Mesendoderm (in vitro differentiated cells): ENCODE measurements around the gene CAMSAP2.

Experiments
- DNase-seq: peaks from one replicate; pipeline ENCODE4 v3.0.0; 2013
- H2AK5ac ChIP-seq: 2 replicates; pipeline ENCODE4 v1.6.1; 2013; ENCODE audit warnings: low read length, inconsistent platforms
- H2BK120ac ChIP-seq: 2 replicates; pipeline ENCODE4 v1.6.1; 2013; ENCODE audit warnings: low read depth, mild to moderate bottlenecking, low read length, moderate library complexity, mixed read lengths
- H2BK15ac ChIP-seq: replicated peaks from 2 replicates; pipeline ENCODE4 v1.6.1; 2013; ENCODE audit warnings: low read depth, mild to moderate bottlenecking, moderate library complexity
- H2BK5ac ChIP-seq: 2 replicates; pipeline ENCODE4 v1.6.1; 2013; ENCODE audit warnings: low read length, inconsistent platforms
- H3K18ac ChIP-seq: 2 replicates; pipeline ENCODE4 v1.6.1; 2013; ENCODE audit warnings: mild to moderate bottlenecking, low read length, mixed read lengths
- H3K23ac ChIP-seq: one replicate; pipeline ENCODE4 v1.6.1; 2013; ENCODE audit warnings: low read length
- H3K27ac ChIP-seq: 2 replicates; pipeline ENCODE4 v1.5.1; 2013; ENCODE audit warnings: low read depth, mild to moderate bottlenecking, inconsistent platforms, low read length, moderate library complexity
- H3K27me3 ChIP-seq: 2 replicates; pipeline ENCODE4 v1.6.1; 2013; ENCODE audit warnings: low read length, control low read depth, mild to moderate bottlenecking, inconsistent platforms; ENCODE audit not compliant: insufficient read depth, poor library complexity
- H3K36me3 ChIP-seq: 2 replicates; pipeline ENCODE4 v1.6.1; 2013; ENCODE audit warnings: low read length, inconsistent platforms; ENCODE audit not compliant: control insufficient read depth, insufficient read depth
- H3K4ac ChIP-seq: one replicate; pipeline ENCODE4 v1.6.1; 2013; ENCODE audit warnings: low read depth, mild to moderate bottlenecking, low read length, moderate library complexity
- H3K4me1 ChIP-seq: 2 replicates; pipeline ENCODE4 v1.6.1; 2013; ENCODE audit warnings: low read depth, low read length, inconsistent platforms; ENCODE audit not compliant: control insufficient read depth
- H3K4me2 ChIP-seq: 2 replicates; pipeline ENCODE4 v1.6.1; 2013; ENCODE audit warnings: low read length
- H3K4me3 ChIP-seq: 2 replicates; pipeline ENCODE4 v1.5.1; 2013; ENCODE audit warnings: mild to moderate bottlenecking, low read length
- H3K56ac ChIP-seq: one replicate; pipeline ENCODE4 v1.6.1; 2013; ENCODE audit warnings: low read length
- H3K79me1 ChIP-seq: 2 replicates; pipeline ENCODE4 v1.6.1; 2013; ENCODE audit warnings: low read length, inconsistent platforms
- H3K79me2 ChIP-seq: 2 replicates; pipeline ENCODE4 v1.6.1; 2013; ENCODE audit warnings: mild to moderate bottlenecking, low read length; ENCODE audit not compliant: control insufficient read depth, insufficient read depth
- H3K9ac ChIP-seq: 2 replicates; pipeline ENCODE4 v1.6.1; 2013; ENCODE audit warnings: low read length, inconsistent platforms
- H4K5ac ChIP-seq: one replicate; pipeline ENCODE4 v1.6.1; 2013; ENCODE audit warnings: low read length
- H4K8ac ChIP-seq: one replicate; pipeline ENCODE4 v1.6.1; 2013; ENCODE audit warnings: low read depth, mild to moderate bottlenecking, control low read depth, low read length, moderate library complexity
- WGBS: extraction: QIAGEN DNeasy Blood & Tissue Kit; methylation state at CpG from one replicate; pipeline ENCODE4 v1.1.7; 2013; ENCODE audit warnings: low lambda C conversion rate, missing lambda C conversion rate; ENCODE audit not compliant: insufficient coverage; ENCODE audit errors: extremely low coverage; 5-methylcytosine and 5-hydroxymethylcytosine counted together

CAMSAP2 gene

DNA sequence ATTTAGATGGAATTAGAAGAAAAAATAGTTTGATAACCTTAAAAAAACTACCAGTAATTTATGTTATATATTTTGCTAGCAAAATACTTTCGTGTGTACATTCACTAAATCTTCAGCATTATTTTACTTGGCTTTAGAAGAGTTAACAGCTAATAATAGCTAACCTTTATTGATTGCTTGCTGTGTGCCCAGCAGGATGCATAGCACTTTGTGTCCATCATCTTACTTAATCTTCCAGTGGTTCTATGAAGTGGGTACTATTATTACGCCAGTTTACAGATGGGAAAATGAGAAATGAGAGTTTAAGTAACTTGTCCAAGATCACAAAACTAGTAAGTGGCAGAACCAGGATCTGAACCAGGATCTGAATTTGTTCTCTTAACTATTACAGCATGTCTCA, 92.4 kb downstream of the CAMSAP2 start:
- Histone ChIP-seq H3K27ac (no peak overlapping the region), H3K36me3 (no peaks in the 10 kb centered on the region), H2BK5ac (no peak overlapping the region), H3K4me2 (no peak overlapping the region), H2AK5ac (no peak overlapping the region), H3K18ac (no peak overlapping the region), H3K23ac (no peak overlapping the region), H3K79me2 (no peaks in the 10 kb centered on the region), H4K5ac (no peak overlapping the region), H3K27me3 (no peaks in the 10 kb centered on the region), H3K4ac (no peak overlapping the region), H2BK120ac (no peak overlapping the region), H3K79me1 (peaks cover 1% of the 10 kb centered on the region), H2BK15ac (no peak overlapping the region), H3K9ac (no peak overlapping the region), H3K4me3 (no peak overlapping the region), H3K56ac (no peak overlapping the region), H4K8ac (no peak overlapping the region), H3K4me1 (no peaks in the 10 kb centered on the region)
- no peak for DNase-seq
- WGBS, result no CpG with 5 or more reads among the region's 2 CpGs

- H3K18ac ChIP-seq, result no peak overlapping the region
- no peak overlapping the region for H3K9ac ChIP-seq
- H3K79me1 ChIP-seq, result peaks cover 1% of the 10 kb centered on the region
- H4K8ac ChIP-seq, result no peak overlapping the region
- H3K4ac ChIP-seq, result no peak overlapping the region
- no peaks in the 10 kb centered on the region for H3K4me1 ChIP-seq
- no peak overlapping the region for H3K4me2 ChIP-seq
- no peaks in the 10 kb centered on the region for H3K79me2 ChIP-seq
- H3K56ac ChIP-seq, result no peak overlapping the region
- H3K27me3 ChIP-seq, result no peaks in the 10 kb centered on the region
- no peak for DNase-seq
- H3K23ac ChIP-seq, result no peak overlapping the region
- H2BK120ac ChIP-seq, result no peak overlapping the region
- no peaks in the 10 kb centered on the region for H3K36me3 ChIP-seq
- no peak overlapping the region for H2BK5ac ChIP-seq
- H4K5ac ChIP-seq, result no peak overlapping the region
- H3K27ac ChIP-seq, result no peak overlapping the region
- no peak overlapping the region for H2AK5ac ChIP-seq
- no peak overlapping the region for H2BK15ac ChIP-seq
- H3K4me3 ChIP-seq, result no peak overlapping the region
- no CpG with 5 or more reads among the region's 5 CpGs for WGBS
These were observed 95.7 kb downstream of the CAMSAP2 start for GRCh38 chr1:200834383-200834782.

DNA sequence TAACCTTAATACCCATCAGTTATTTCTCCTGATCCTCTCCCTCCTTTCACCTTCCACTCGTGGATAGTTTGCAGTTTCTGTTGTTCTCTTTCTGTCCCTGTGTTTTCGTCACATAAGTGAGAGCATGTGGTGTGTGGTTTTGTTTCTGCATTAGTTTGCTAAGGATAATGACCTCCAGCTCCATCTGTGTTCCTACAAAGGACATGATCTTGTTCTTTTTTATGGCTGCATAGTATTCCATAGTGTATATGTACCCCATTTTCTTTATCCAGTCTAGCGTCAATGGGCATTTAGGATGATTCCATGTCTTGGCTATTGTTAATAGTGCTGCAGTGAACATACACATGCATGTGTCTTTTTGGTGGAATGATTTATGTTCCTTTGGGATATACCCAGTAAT, 97.5 kb downstream of the CAMSAP2 start:
- Histone ChIP-seq H4K5ac (no peak overlapping the region), H3K36me3 (no peaks in the 10 kb centered on the region), H3K4me2 (no peak overlapping the region), H3K4me3 (no peak overlapping the region), H2BK5ac (no peak overlapping the region), H3K79me1 (no peaks in the 10 kb centered on the region), H3K4ac (no peak overlapping the region), H3K79me2 (no peaks in the 10 kb centered on the region), H3K27ac (no peak overlapping the region), H2BK15ac (no peak overlapping the region), H2AK5ac (no peak overlapping the region), H3K56ac (no peak overlapping the region), H4K8ac (no peak overlapping the region), H3K23ac (no peak overlapping the region), H2BK120ac (no peak overlapping the region), H3K9ac (no peak overlapping the region), H3K18ac (no peak overlapping the region), H3K4me1 (no peaks in the 10 kb centered on the region), H3K27me3 (no peaks in the 10 kb centered on the region)
- DNase-seq, result no peak
- WGBS, result no CpG with 5 or more reads among the region's 3 CpGs

DNA sequence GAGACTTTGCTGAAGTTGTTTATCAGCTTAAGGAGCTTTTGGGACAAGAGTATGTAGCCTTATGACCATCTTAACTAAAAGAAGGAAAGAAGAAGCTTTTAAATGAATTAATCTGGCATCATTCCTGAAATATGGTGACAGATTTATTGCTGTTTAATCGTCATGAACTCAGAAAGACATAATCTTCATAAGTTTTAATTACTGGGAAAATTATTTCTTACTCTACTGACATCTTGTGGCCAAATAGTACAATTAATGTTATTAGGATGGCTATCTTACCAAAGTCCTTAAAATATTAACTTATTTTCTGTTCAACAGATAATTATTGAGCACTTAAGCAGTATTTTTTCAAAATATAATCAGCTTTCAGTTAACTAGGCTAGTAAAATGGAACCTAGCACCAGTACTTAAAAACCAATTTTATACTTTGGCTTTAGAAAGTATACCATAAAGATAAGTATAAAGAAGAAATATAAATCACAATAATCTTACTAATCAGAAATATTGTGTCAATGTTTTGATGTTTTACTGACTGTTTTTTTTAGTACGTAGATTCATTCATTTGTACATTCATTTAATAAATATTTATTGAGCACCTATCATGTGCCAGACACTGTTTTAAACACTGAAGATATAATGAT, 99.4 kb downstream of the CAMSAP2 start:
- Histone ChIP-seq H3K9ac (no peak overlapping the region), H2BK120ac (no peak overlapping the region), H3K18ac (no peak overlapping the region), H3K4me3 (no peak overlapping the region), H3K79me1 (no peaks in the 10 kb centered on the region), H3K4me1 (no peaks in the 10 kb centered on the region), H3K23ac (no peak overlapping the region), H3K56ac (no peak overlapping the region), H3K4me2 (no peak overlapping the region), H3K27me3 (no peaks in the 10 kb centered on the region), H3K36me3 (no peaks in the 10 kb centered on the region), H3K79me2 (no peaks in the 10 kb centered on the region), H4K5ac (no peak overlapping the region), H2BK15ac (no peak overlapping the region), H3K4ac (no peak overlapping the region), H4K8ac (no peak overlapping the region), H3K27ac (no peak overlapping the region), H2BK5ac (no peak overlapping the region), H2AK5ac (no peak overlapping the region)
- no CpG with 5 or more reads among the region's 2 CpGs for whole genome bisulfite sequencing
- no peak for DNase-seq

DNA sequence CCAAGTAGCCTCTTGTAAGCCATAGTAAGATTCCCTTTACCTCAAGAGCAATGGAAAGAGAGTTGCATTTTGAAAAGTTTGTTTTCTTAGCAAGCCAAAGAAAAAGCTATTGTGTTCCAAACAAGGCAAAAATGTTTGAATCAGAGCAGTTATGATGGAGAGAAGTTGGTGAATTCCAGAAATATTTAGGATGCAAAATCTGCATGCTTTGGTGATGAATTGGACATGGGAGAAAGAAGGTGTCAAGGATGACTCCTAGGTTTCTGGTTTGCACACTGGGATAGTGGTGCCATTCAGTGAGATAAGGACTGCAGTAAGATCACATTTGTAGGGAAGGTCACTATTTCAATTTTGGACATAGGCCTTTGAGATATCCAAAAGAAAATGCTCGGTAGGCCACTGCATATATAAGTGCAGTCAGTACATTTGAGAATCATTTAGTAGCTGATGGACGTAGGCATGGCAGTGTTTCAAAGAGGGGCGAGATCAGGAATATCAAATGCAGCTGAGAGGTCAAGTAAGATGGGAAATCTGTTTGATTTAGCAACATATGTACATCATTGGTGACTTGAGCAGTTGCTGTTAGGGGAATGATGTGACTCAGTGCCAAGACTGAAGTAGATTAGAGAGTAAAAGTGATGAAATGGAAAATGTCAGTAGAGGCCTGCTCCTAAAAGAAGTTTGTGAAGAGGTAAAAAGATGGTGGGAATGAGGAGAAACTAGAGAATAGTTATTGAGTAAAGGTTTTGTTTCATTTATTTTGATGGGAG, 100.2 kb downstream of the CAMSAP2 start:
- WGBS, result no CpG with 5 or more reads among the region's 3 CpGs
- Histone ChIP-seq H2AK5ac (no peak overlapping the region), H3K79me2 (no peaks in the 10 kb centered on the region), H4K8ac (no peak overlapping the region), H3K23ac (no peak overlapping the region), H3K79me1 (no peaks in the 10 kb centered on the region), H3K4me2 (no peak overlapping the region), H3K27ac (no peak overlapping the region), H3K4me3 (no peak overlapping the region), H3K9ac (no peak overlapping the region), H2BK120ac (no peak overlapping the region), H3K4me1 (no peaks in the 10 kb centered on the region), H4K5ac (no peak overlapping the region), H3K36me3 (no peaks in the 10 kb centered on the region), H2BK5ac (no peak overlapping the region), H3K56ac (no peak overlapping the region), H3K18ac (no peak overlapping the region), H3K4ac (no peak overlapping the region), H2BK15ac (no peak overlapping the region), H3K27me3 (no peaks in the 10 kb centered on the region)
- DNase-seq, result no peak
